NOMO-1 (cell line): ENCODE measurements around the gene THBS3.
"Not testable (repeated sequence)": the region's sequence is repeated elsewhere in the genome, so short reads cannot be mapped to it uniquely, and the experiment has no call there.

Source experiments
- DNase-seq, 2 experiments: peaks; one replicate each; lab custom pipeline; 2025; ENCODE audit not compliant: unreplicated experiment in 2 of 2; lab: John Stamatoyannopoulos, UW

Gene THBS3

DNA sequence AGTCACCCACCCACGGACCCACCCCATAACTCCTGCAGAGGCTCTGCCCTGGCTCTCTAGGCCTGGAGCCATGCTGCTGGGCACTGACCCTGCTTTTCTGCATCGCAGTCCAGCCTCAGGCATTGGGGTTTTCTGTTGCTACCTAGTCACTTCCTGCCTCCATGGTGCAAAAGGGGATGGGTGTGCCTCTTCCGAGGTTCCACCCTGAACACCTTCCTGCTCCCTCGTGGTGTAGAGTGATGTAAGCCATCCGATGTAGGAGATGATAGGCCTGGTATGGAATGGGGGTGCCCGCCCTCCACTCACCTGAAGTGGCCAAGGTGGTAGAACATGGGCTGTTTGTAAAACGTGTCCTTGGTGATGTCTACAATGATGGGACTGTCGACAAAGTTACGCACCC lies 27.7 kb upstream of the THBS3 start:
- DNase-seq, result not testable (repeated sequence)

DNA sequence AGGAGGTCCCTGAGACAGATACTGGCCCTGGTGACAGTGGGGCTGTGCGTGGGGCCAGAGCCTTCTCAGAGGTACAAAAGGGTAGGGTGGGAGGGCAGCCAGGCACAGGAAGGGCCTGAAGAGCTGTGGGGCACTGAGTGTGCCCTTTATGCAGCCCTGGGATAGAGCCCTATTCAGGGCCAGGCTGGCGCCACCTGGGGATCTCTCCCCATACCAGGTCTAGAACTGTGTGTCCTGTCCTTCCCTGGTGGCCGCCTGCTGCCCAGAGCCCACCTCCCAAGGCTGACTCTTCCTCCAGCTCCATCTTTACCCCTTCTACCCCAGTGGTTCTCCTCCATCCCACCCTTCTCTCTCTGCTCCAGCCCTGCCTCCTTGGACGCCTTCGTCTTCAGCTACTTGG lies 25.8 kb upstream of the THBS3 start:
- not testable (repeated sequence) for DNase-seq

DNA sequence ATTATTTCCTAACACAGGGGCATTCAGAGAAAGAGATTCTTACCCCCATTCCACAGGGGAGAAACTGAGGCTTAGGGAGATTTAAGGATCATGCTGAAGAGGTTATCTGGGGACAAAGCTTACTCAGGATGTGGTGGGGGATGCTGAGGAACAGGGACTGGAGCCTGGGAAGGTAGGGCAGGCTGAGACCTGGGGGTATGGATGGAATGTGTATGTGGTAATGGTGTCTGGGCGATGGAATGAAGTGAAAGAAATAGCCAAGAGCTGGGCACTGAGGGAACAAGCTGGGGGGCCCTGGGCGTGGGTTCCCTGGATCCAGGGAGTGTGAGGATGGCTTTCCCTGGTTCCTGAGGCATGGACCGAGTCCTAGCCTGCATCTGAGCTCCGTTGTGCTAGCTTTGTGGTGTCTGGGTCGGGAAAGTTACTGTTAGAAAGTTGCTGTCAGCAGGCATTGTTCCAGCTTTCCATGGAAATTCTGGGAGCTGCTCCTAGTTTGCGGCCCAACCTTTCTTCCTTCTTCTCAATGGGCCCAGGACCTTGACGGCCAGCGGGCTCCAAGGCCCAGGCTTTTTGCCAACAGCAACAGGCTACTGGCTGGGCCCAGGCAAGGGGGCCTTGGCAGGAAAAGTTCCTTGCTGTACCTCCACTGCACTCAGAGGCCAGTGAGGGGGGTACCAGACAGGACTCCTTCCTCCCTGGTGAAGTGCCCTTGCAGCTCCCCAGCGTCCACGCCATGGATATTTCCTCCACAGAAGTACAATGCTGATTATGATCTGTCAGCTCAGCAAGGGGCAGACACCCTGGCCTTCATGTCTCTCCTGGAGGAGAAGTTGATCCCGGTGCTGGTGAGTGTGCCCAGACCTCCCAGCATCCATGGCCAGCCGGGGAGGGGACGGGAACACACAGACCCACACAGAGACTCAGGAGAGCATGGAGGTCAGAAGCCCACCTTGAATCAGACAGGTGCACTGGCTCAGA lies 24.6 kb upstream of the THBS3 start:
- not testable (repeated sequence) for DNase-seq

DNA sequence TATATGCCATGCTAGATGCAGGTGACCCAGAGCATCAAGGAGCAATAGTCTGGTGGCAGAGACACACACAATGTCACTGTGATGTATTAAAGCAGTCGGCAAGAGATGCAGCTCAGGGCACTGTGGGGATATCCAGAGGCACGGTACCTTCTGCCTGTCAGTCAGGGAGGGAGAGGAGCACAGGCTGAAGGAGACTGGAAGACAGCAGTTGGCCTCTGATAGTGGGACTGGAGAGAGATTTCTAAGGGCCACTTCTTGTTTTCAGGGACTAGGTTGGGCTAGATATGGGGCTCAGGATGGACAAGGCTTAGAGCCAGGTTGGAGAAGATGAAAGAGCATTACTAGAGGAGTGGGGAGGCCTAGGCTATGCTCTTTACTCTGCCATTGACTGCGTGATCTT lies 23.6 kb upstream of the THBS3 start:
- not testable (repeated sequence) for DNase-seq

DNA sequence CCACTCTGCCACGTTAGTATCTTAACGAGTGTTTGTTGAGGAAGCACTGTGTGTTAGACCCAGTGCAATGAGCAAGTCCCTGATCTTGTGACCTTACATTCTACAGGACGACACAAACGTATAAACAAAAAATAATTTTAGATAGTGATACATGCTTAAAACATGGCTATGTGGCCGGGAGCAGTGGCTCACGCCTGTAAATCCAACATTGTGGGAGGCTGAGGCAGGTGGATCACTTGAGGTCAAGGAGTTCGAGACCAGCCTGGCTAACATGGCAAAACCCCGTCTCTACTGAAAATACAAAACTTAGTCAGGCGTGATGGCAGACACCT lies 20.4 kb upstream of the THBS3 start:
- no peak for DNase-seq

DNA sequence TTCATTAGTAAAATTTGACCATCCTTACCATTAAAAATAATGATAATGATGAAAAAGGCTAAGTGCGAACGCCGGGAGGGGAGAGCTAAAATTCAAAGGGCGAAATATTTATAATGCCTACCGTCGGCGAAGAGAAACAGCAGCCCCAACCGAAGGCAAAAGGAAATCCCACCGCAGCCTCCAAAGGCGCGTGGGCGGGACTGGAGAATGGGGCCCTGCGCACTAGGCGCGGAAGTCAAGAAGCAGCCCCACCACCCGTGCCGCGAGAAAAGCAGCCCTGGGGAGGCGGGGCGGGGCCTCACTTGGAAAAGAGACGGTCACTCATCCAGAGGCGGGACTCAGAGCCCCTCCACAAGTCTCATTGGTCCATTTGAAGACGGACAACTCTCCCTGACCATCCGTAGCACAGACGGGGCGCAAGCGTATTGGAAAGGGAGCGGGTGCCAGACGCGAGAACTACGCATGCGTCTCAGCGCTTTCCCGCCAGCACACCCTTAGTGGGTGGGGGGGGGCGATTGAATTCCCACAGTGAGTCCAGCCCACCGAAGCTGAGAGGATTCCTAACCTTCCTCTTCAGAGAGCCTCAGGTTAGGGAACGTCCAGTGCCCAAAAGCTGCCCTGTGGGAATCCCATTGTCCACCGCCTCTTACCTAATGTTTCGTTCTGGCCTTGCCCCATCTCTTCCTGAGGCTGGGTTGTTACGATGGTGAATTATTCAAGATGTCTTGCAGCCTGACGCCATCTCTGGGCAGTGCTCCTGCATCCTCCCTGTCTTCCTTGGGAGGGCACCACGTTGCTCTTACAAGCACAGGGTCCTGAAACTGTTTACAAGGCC lies 19.8 kb upstream of the THBS3 start:
- DNase-seq, result peak; percentile 96 to 99

DNA sequence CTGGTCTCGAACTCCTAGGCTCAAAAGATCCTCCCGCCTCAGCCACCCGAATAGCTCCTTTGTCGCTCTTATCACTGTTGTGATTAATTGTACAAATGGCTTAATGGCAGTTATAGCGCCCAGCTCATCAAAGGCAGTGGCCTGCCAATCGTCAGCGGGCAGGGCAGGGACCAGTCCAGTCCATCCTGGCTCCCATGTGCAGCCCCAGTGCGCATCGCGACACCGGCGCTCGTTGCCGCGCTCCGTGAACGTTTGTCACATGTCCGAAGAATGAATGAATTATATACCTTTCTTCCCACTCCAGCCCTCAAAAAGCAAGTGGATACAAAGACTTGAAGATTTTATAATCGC lies 19.2 kb upstream of the THBS3 start:
- peak in 1 of 2 experiments; percentile 56 for DNase-seq

DNA sequence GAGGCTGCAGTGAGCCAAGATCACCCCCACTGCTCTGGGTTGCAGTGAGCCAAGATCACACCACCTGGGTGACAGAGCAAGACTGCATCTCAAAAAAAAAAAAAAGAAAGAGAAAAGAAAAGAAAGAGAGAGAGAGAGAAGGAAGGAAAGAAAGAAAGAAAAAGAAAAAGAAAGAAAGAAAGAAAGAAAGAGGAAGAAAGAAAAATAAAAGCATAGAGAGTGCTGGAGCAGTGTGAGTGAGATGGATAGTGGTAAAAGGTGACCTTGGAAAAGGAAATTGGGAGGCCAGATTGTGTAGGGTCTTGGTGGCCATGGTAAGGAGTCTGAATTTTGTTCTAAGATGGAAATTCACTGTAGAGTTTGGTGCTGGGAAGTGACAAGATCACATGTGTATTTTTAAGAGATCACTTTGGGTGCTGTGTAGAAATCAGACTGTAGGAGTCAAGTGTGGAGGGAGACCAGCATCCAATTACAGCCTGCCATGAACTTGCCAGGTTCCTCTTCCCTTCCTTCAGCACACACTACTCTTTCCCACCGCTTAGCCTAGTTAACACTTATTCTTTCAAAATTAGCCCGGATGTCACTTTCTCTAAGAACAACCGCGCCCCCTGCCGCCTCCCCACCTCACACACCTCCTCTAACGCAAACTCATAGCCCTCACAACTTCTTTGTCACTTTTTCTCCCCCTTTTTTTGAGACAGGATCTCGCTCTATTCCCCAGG lies 18.7 kb upstream of the THBS3 start:
- peak; percentile 92 to 96 for DNase-seq

DNA sequence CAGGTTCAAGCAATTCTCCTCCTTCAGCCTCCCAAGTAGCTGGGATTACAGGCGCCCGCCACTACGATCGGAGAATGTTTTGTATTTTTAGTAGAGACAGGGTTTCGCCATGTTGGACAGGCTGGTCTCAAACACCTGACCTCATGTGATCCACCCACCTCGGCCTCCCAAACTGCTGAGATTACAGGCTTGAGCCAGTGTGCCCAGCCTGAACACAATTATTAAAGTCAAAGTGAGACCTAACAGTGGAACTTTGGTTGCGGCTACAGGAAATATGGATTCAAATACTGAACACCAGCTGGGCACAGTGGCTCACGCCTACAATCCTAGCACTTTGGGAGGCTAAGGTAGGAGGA lies 17.7 kb upstream of the THBS3 start:
- DNase-seq, result not testable (repeated sequence)

DNA sequence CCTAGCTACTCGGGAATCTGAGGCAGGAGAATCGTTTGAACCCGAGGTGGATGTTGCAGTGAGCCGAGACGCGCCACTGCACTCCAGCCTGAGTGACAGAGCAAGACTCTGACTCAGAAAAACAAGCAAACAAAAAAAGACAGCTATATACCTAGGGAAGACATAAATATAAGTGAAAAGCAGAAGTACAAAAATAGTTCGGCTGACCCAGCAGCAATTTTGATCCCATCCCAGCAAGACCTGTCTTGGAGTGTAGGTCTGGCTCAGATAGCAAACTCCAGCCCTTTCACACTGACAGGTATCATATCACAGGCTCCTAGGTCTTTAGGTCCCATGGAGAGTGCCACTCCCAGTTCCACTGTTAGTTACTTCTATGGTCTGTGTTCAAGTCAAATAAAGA lies 15.3 kb upstream of the THBS3 start:
- peak; percentile 24 to 72 for DNase-seq

DNA sequence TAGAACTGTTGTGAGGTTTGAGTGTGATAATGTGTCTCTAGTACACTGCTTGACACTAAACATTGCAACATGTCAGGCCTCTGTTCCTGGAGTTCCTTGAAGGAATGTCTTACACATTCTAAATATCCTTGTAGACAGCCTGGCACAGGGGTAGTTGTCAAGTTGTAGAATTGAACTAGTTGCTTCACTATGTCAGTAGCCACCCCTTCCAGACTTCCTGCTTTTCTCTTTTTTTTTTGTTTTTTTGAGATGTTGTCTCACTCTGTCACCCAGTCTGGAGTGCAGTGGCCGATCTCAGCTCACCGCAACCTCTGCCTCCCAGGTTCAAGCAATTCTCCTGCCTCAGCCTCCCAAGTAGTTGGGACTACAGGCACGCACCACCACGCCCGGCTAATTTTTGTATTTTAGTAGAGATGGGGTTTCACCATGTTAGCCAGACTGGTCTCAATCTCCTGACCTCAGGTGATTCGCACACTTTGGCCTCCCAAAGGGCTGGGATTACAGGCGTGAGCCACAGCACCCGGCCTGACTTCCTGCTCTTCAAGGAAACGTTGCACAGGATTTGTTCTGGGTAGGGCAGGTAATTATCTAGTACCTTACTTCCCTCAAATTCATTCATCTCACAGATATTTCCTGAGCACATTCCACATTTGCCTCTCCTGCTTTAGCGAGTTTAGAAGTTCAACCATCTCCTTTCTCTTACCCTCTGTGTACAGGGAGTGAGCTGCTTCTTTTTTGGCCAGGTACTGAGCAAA lies 12.7 kb upstream of the THBS3 start:
- DNase-seq, result not testable (repeated sequence)

DNA sequence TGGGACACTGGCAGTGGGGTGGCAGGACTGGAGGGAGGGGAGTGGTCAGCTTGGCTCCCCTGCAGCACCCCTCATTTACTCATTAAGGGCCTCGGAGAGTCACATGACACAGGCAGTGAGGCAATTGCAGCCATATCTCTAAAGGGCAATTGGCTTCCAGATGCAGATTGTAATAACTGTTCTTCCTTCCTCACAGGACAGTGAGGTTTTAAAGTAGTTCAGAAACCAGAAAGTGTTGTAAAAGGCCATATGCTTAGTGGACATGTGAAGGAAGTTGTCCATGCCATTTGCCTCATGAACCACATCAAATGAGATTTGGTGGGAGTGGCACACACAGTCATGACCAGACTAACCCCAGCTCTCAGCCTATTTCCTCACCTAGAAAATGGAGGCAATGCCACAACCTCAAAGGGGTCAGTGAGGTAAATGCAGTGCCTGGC lies 11.9 kb upstream of the THBS3 start:
- DNase-seq, result peak; percentile 42 to 75

DNA sequence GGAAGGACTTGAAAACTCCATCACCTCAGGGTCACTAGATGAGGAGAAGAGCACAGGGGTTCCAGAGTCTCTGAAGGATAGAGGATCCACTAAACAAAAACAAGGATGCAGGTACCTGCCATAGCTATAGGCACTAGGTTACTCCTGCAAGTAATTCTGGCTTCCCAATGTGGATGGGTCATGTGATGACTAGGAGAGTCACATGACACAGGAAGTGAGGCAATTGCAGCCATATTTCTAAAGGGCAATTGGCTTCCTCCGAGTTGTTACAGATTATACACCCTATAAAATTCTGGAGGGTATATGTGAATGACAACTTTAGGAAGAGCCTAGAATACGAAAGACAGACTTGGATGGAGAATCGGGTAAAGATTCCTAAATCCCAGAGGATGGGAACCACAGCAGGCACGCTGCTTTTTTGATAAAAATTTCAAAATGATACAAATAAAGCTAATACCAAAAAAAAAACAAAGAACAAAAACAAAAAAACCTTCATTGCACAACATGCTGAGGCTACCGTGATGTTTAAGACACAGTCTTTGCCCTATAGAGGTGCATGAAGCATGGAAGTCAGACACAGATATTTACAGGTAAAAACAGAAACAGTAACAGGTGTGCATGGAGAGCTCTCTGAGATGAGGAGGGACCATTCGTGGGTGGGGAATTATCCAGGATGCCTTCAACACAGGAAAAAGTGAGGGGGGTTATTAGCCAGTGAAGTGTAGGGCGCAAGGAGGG lies 11.3 kb upstream of the THBS3 start:
- peak in 1 of 2 experiments; percentile 42 for DNase-seq

DNA sequence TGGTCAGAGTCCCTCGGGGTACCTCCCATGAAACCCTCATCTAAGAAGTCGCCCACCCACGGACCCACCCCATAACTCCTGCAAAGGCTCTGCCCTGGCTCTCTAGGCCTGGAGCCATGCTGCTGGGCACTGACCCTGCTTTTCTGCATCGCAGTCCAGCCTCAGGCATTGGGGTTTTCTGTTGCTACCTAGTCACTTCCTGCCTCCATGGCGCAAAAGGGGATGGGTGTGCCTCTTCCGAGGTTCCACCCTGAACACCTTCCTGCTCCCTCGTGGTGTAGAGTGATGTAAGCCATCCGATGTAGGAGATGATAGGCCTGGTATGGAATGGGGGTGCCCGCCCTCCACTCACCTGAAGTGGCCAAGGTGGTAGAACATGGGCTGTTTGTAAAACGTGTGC lies 7.0 kb upstream of the THBS3 start:
- not testable (repeated sequence) for DNase-seq

DNA sequence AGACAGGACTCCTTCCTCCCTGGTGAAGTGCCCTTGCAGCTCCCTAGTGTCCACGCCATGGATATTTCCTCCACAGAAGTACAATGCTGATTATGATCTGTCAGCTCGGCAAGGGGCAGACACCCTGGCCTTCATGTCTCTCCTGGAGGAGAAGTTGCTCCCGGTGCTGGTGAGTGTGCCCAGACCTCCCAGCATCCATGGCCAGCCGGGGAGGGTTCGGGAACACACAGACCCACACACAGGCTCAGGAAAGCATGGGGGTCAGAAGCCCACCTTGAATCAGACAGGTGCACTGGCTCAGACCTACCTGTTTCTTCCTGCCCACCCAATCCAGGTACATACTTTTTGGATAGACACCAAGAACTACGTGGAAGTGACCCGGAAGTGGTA lies 4.3 kb upstream of the THBS3 start:
- not testable (repeated sequence) for DNase-seq

DNA sequence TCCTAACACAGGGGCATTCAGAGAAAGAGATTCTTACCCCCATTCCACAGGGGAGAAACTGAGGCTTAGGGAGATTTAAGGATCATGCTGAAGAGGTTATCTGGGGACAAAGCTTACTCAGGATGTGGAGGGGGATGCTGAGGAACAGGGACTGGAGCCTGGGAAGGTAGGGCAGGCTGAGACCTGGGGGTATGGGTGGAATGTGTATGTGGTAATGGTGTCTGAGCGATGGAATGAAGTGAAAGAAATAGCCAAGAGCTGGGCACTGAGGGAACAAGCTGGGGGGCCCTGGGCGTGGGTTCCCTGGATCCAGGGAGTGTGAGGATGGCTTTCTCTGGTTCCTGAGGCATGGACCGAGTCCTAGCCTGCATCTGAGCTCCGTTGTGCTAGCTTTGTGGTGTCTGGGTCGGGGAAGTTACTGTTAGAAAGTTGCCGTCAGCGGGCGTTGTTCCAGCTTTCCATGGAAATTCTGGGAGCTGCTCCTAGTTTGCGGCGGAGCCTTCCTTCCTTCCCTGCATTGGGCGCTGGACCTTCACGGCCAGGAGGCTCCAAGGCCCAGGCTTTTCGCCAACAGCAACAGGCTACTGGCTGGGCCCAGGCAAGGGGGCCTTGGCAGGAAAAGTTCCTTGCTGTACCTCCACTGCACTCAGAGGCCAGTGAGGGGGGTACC lies 3.8 kb upstream of the THBS3 start:
- not testable (repeated sequence) for DNase-seq

DNA sequence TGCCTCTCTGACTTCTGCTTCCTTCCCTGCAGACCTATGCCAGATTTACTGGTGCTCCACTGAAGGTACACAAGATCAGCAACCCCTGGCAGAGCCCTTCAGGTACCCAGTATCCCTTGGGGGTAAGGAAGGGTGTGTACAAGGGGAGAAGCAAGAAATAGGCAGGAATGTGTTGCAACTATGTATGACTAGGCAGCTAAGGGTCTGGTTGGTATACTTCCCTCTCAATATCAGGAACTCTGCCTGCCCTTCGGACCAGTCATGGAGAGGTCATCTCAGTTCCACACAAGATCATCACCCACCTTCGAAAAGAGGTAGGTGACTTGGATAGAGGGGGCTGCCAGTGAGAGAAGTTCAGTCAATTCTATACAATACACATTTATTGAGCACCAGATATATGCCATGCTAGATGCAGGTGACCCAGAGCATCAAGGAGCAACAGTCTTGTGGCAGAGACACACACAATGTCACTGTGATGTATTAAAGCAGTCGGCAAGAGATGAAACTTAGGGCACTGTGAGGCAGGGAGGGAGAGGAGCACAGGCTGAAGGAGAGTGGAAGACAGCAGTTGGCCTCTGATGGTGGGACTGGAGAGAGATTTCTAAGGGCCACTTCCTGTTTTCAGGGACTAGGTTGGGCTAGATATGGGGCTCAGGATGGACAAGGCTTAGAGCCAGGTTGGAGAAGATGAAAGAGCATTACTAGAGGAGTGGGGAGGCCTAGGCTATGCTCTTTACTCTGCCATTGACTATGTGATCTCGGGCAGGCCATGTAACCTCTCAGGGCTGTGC lies 2.8 kb upstream of the THBS3 start:
- peak; percentile 30 to 68 for DNase-seq

DNA sequence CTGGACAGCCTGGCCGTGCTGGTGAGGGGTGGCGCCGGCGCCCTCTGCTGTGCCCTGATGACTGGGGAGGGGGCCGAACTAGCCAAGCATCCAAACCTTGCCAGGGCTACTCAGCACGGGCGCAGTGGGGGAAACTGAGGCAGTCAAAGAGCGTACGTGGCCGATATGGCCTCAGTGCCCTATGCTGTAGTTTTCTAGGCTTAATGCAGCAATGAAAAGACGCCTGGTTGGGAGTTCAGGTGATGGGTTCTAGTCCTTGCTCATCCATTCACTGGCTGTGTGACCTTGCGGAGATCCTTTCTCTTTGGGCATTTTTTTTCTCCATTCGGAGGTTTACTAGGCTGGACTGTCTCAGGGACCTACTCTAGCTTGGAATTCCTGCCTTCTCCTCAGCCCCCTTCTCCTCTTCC lies 1.6 kb upstream of the THBS3 start:
- no peak for DNase-seq
